HG02970 (cell line): Measurements from ENCODE around the gene XAGE1A.
"Not testable (repeated sequence)": the region's sequence is repeated elsewhere in the genome, so short reads cannot be mapped to it uniquely, and the experiment has no call there.

Source experiments
- ATAC-seq: cut with Tn5 transposase; IDR thresholded peaks from one replicate; pipeline ENCODE4 v1.9.1; 2021; ENCODE audit warnings: mild to moderate bottlenecking, moderate library complexity, moderate number of reproducible peaks; ENCODE audit not compliant: unreplicated experiment, low FRiP score

XAGE1A gene

DNA sequence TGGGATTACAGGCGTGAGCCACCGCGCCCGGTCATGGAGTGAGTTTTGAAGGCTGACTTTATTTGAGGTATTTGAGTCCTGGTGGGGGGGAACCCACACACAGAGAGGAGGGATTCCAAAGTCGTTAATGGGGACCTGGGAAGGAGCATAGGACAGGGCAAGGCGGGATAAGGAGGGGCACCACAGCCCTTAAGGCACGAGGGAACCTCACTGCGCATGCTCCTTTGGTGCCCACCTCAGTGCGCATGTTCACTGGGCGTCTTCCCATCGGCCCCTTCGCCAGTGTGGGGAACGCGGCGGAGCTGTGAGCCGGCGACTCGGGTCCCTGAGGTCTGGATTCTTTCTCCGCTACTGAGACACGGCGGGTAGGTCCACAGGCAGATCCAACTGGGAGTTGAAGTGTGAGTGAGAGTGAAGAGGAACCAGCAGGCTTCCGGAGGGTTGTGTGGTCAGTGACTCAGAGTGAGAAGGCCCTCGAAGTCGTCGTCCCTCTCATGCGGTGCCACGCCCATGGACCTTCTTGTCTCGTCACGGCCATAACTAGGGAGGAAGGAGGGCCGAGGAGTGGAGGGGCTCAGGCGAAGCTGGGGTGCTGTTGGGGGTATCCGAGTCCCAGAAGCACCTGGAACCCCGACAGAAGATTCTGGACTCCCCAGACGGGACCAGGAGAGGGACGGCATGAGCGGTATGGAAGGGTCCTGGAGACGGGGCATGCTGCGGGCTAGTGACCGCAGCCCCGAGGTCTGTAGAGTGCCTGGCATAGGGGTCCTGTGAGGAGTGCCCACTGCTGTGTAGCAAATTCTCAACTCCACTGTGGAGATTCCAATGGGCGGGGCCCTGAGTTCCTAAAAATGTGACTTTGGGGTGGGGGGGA lies at the start of gene XAGE1A:
XAGE1A (plus strand) TSS at position 264 of the 874 bp plus-strand sequence. CDS start 1,554 bp downstream, outside the sequence.
- not testable (repeated sequence) for ATAC-seq

- not testable (repeated sequence) for ATAC-seq
These were observed 43.6 kb upstream of the XAGE1A start for GRCh38 chrX:52452031-52452430.

GRCh38 chrX:52471301-52471700 lies 24.3 kb upstream of the XAGE1A start:
- not testable (repeated sequence) for ATAC-seq

DNA sequence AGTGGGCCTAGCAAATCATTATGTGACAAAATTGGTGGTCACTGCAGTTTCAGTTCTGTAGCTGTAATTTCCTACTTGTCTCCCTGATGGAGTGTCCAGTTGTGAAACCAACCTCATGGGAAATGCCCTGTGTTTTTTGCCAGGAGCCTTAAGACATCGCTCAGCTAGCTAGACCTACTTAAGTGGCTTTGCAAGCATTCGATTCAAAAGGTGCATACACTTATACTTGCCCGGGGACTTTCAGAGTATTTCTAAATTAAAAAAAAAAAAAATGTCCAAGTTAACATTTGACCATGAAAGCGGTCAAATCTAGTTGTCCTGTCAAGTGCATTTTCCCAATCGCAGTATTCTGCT lies 788 bp downstream of the XAGE1A start:
- not testable (repeated sequence) for ATAC-seq

DNA sequence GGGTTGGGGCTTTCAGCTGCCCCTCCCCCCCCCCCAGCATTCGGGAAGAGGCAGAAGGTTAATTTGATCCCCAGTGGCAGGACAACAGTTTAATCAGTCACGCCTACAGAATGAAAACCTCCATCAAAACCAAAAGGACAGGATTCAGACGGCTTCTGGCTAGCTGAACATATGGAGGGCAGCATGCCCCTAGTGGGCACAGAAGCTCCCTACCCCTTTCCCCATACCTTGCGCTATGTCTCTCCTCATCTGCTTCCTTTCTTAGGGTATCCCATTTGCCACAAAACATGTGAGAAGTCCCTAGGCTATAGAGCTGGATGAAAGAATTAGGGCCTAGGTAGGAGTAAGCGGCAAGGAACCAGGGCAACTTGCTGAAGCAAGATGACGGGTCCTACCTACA lies 5.8 kb downstream of the XAGE1A start:
- not testable (repeated sequence) for ATAC-seq

- no peak for ATAC-seq
These were observed 8.9 kb downstream of the XAGE1A start for GRCh38 chrX:52504551-52504950.

DNA sequence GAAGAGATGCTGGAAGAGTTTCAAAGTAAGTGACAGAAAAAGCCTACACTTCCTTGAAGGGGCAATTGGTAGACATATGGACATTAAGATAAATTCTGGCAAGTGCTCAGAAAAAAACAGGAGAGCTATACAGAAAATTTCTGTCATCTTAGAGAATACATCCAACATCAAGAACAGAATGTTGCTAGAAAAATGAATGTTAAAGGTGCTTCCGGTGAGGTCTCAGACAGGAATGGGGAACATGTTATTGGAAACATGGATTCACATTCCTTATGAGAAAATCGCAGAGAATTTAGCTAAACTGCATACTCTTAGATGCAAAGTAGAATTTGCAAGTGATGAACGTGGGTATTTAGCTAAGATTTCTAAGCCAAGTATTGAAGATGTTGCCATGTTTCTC lies 11.7 kb downstream of the XAGE1A start:
- no peak for ATAC-seq

DNA sequence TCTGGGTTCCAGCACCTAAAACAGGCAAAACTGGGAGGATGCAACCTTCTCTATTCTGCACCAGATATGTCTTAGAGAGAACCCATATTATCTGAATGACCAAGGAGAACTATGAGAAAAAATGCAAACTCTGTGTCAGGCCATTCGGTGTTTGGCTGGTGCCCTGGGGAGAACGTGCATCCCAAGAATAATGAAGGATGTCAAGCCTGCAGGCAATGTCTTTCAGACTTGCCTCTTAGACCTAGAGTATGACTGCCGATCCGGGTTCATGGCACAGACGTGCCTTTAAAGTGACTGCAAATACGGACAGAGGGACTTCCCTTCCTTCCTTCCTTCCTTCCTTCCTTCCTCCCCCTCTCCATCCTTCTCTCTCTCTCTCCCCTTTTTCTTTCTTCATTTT lies 14.3 kb downstream of the XAGE1A start:
- no peak for ATAC-seq

DNA sequence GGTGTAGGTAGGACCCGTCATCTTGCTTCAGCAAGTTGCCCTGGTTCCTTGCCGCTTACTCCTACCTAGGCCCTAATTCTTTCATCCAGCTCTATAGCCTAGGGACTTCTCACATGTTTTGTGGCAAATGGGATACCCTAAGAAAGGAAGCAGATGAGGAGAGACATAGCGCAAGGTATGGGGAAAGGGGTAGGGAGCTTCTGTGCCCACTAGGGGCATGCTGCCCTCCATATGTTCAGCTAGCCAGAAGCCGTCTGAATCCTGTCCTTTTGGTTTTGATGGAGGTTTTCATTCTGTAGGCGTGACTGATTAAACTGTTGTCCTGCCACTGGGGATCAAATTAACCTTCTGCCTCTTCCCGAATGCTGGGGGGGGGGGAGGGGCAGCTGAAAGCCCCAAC lies 15.5 kb downstream of the XAGE1A start:
- not testable (repeated sequence) for ATAC-seq

- ATAC-seq = not testable (repeated sequence)
These were observed 20.7 kb downstream of the XAGE1A start for GRCh38 chrX:52516110-52516986.

DNA sequence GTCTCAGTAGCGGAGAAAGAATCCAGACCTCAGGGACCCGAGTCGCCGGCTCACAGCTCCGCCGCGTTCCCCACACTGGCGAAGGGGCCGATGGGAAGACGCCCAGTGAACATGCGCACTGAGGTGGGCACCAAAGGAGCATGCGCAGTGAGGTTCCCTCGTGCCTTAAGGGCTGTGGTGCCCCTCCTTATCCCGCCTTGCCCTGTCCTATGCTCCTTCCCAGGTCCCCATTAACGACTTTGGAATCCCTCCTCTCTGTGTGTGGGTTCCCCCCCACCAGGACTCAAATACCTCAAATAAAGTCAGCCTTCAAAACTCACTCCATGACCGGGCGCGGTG lies 21.3 kb downstream of the XAGE1A start, which contains the start of gene XAGE1B:
XAGE1B (minus strand) TSS at position 77 of the 339 bp plus-strand sequence. CDS start 1,536 bp downstream, outside the sequence.
- not testable (repeated sequence) for ATAC-seq

DNA sequence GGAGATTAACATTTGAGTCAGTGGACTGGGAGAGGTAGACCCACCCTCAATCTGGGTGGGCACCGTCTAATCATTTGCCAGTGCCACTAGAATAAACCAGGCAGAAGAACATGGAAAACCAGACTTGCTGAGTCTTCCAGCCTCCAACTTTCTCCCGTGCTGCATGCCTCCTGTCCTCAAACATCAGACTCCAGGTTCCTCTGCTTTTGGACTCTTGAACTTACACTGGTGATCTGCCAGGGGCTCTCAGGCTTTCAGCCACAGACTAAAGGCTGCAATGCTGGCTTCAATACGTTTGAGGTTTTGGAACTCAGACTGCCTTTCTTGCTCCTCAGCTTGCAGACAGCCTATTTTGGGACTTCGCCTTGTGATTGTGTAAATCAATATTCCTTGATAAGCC lies 45.4 kb downstream of the XAGE1A start:
- ATAC-seq = not testable (repeated sequence)

GRCh38 chrX:52542311-52542710 lies 46.7 kb downstream of the XAGE1A start:
- no peak for ATAC-seq

GRCh38 chrX:52544147-52544840 lies 48.7 kb downstream of the XAGE1A start:
- ATAC-seq = no peak

DNA sequence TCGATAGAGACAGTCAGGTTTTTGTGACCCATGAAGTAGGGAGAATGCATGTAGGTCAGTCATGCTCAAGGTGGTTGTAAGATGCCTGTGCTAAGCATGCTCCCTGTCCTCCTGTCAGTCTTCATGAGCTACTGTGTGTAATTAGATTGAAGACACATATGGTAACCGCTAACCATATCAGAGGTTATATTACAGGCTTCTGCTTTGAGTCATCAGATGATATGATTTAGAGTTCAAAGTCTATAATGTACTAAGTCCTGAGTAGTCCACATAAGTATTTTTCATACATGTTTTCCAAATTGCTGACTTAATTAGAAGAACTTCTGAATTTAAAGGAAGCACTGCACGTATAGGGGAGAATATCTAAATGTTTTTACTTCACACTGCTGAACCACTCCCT lies 53.2 kb downstream of the XAGE1A start:
- not testable (repeated sequence) for ATAC-seq
